Fibroblast of lung (primary cell): ENCODE measurements around the gene ATP8A2. TPM values are rescaled to one million over a fixed set of nuclear protein-coding genes. Genes with fewer than 3 reads are reported as not detected.

ENCODE experiments used
- DNase-seq, 2 donors: peaks; one replicate each; pipeline versions ENCODE4 v3.0.0 to v3.0.0-alpha.2; 2010; ENCODE audit warnings: low read depth in 2 of 2
- H2AFZ ChIP-seq: 2 replicates; pipeline ENCODE4 v1.5.1; 2012; ENCODE audit warnings: low read length, control low read depth, inconsistent platforms
- H3K27ac ChIP-seq: 2 replicates; pipeline ENCODE4 v1.5.1; 2011; ENCODE audit warnings: low read length, control low read depth; ENCODE audit not compliant: insufficient read depth
- H3K27me3 ChIP-seq: 2 replicates; pipeline ENCODE4 v1.5.1; 2011; ENCODE audit warnings: mild to moderate bottlenecking, low read length; ENCODE audit not compliant: control insufficient read depth, insufficient read depth
- H3K36me3 ChIP-seq: 2 replicates; pipeline ENCODE4 v1.5.1; 2011; ENCODE audit warnings: low read length; ENCODE audit not compliant: control insufficient read depth, insufficient read depth
- H3K4me1 ChIP-seq: 2 replicates; pipeline ENCODE4 v1.5.1; 2011; ENCODE audit warnings: low read length; ENCODE audit not compliant: control insufficient read depth, insufficient read depth; ENCODE audit errors: extremely low read depth
- H3K4me2 ChIP-seq: 2 replicates; pipeline ENCODE4 v1.5.1; 2011; ENCODE audit warnings: low read length, control low read depth; ENCODE audit not compliant: insufficient read depth; ENCODE audit errors: extremely low read depth
- H3K4me3 ChIP-seq, 4 experiments: fragments of 200-600 bp in 1 of 4; sonication (generic) in 1 of 4; replicated peaks in 1 of 4; 2 replicates each; pipeline ENCODE4 v1.5.1; 2011 to 2016; ENCODE audit warnings: low read length in 4 of 4, low read depth in 3 of 4, mild to moderate bottlenecking in 3 of 4, control low read depth in 2 of 4, inconsistent platforms in 1 of 4, mixed read lengths in 1 of 4; ENCODE audit not compliant: insufficient read depth in 1 of 4; ENCODE audit errors: control extremely low read depth in 1 of 4
- H3K79me2 ChIP-seq: 2 replicates; pipeline ENCODE4 v1.5.1; 2012; ENCODE audit warnings: mild to moderate bottlenecking, low read length, inconsistent platforms; ENCODE audit not compliant: control insufficient read depth, insufficient read depth
- H3K9ac ChIP-seq: 2 replicates; pipeline ENCODE4 v1.5.1; 2011; ENCODE audit warnings: mild to moderate bottlenecking, low read length, control low read depth; ENCODE audit not compliant: insufficient read depth
- H3K9me3 ChIP-seq: 2 replicates; pipeline ENCODE4 v1.5.1; 2012; ENCODE audit warnings: low read depth, low read length; ENCODE audit not compliant: control insufficient read depth, insufficient read depth
- H4K20me1 ChIP-seq: 2 replicates; pipeline ENCODE4 v1.5.1; 2011; ENCODE audit warnings: low read length; ENCODE audit not compliant: control insufficient read depth, insufficient read depth; ENCODE audit errors: extremely low read depth
- EZH2 ChIP-seq: IDR thresholded peaks from 2 replicates; pipeline ENCODE4 v1.5.1; 2012; ENCODE audit warnings: low read length, control low read depth, mild to moderate bottlenecking; ENCODE audit errors: missing control alignments
- polyA plus RNA-seq, 2 donors: library from polyadenylated mRNA; depleted of rRNA in 1 of 2; stranded (reverse) in 1 of 2; unstranded in 1 of 2; fragments of >200 nt; gene quantifications; 2 replicates each; pipeline ENCODE4 v1.2.1, GENCODE V29; 2011 to 2012; ENCODE audit warnings: missing spikeins in 1 of 2
- total RNA-seq: library from RNA; depleted of rRNA; stranded (reverse); fragments of >200 nt; gene quantifications from 2 replicates; pipeline ENCODE4 v1.2.1, GENCODE V29; 2014
- TF ChIP-seq, protein P1 (sequence below), 2 donors: IDR thresholded peaks in 1 of 2; conservative IDR thresholded peaks in 1 of 2; 1 replicate in 1 of 2; 2 replicates in 1 of 2; pipeline ENCODE4 v1.5.1; 2011 to 2012; ENCODE audit warnings: low read length in 2 of 2, control low read depth in 1 of 2, inconsistent platforms in 1 of 2, low read depth in 1 of 2, mild to moderate bottlenecking in 1 of 2

Gene ATP8A2
- total and polyA plus RNA-seq, 2 donors (not counting 1 experiment from before 2014, with no cell fraction given): under 0.01 to 0.01 TPM

DNA sequence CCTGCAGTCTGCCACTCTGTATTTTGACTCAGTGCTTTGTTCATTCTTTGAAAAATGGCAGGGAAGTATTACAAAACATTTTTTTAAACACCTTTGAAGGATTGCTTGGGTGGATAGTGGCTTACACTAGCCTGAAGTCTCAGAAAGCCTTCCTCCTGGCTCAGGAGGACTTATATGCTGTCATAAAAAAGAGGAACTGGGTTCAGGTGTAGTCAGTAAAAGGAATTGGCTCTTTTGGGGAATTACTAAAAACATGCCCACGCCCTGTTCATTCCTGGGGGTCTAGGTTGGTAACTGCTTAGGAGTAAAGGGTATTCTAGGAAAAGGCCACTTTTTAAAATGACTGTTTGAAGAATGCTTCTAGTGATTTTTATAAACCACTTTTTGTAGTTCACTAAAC is 493.2 kb downstream of the ATP8A2 start:
- Histone ChIP-seq H3K36me3 (no peaks in the 10 kb centered on the region), H3K9ac (no peak overlapping the region), H3K4me1 (no peaks in the 10 kb centered on the region), H4K20me1 (no peaks in the 10 kb centered on the region), H3K27me3 (no peaks in the 10 kb centered on the region), H3K4me2 (no peak overlapping the region), H3K79me2 (no peaks in the 10 kb centered on the region), H3K9me3 (no peaks in the 10 kb centered on the region), H3K4me3 (no peak overlapping the region), H3K27ac (no peak overlapping the region), H2AFZ (no peak overlapping the region)
- TF ChIP-seq, protein P1, sequence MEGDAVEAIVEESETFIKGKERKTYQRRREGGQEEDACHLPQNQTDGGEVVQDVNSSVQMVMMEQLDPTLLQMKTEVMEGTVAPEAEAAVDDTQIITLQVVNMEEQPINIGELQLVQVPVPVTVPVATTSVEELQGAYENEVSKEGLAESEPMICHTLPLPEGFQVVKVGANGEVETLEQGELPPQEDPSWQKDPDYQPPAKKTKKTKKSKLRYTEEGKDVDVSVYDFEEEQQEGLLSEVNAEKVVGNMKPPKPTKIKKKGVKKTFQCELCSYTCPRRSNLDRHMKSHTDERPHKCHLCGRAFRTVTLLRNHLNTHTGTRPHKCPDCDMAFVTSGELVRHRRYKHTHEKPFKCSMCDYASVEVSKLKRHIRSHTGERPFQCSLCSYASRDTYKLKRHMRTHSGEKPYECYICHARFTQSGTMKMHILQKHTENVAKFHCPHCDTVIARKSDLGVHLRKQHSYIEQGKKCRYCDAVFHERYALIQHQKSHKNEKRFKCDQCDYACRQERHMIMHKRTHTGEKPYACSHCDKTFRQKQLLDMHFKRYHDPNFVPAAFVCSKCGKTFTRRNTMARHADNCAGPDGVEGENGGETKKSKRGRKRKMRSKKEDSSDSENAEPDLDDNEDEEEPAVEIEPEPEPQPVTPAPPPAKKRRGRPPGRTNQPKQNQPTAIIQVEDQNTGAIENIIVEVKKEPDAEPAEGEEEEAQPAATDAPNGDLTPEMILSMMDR (conservative IDR thresholded peaks at IDR 0.05 in 1 of 2, IDR thresholded peaks at IDR 0.05 in 1 of 2; ENCODE audit: low read depth in 1 of 2, low read length in 2 of 2): no peak
- TF ChIP-seq EZH2: no peak
- DNase-seq: no peak

DNA sequence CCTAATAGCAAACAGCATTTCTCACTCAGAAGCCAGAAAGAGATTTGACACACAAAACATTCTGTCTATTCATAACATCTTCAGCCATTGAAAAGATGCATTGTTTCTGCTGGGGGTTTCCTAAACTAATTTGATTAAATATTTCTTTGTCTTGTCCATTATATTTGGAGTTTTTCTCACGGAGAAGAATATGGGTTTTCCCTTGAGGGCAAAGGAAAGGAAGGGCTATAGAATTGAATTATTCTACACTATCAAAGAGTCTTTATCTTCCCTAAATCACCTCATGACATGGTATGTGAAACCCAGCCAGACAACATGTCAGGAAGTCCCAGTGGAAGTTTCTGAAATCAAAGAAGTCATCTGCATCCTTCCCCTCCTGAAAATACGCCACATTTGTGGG is 493.6 kb downstream of the ATP8A2 start:
- Histone ChIP-seq H4K20me1 (no peaks in the 10 kb centered on the region), H3K27ac (no peak overlapping the region), H3K4me3 (no peak overlapping the region), H3K9me3 (no peaks in the 10 kb centered on the region), H3K4me2 (no peak overlapping the region), H2AFZ (no peak overlapping the region), H3K4me1 (no peaks in the 10 kb centered on the region), H3K27me3 (no peaks in the 10 kb centered on the region), H3K79me2 (no peaks in the 10 kb centered on the region), H3K9ac (no peak overlapping the region), H3K36me3 (no peaks in the 10 kb centered on the region)
- DNase-seq: no peak
- TF ChIP-seq EZH2: no peak

DNA sequence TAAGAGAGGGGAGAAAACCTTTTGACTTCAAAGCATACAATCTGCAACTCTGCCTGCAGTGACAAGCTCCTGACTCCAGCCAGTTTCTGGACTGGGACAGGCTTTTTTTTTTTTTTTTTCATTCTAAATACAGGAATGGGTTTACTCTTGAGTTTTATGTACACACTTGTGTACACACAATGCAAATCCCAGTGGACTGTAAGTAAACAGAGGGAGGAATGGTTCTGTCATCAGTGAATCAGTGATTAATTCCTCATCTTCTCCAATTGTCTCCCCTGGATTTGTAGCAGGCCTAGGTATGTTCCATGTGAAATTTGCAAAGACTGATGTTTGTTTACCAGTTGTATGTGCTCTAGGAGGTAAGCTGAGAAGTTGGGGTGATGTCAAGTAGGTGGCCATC is 495.3 kb downstream of the ATP8A2 start:
- Histone ChIP-seq H4K20me1 (no peaks in the 10 kb centered on the region), H3K36me3 (no peaks in the 10 kb centered on the region), H3K4me2 (no peak overlapping the region), H2AFZ (no peak overlapping the region), H3K27me3 (no peaks in the 10 kb centered on the region), H3K79me2 (no peaks in the 10 kb centered on the region), H3K4me1 (no peaks in the 10 kb centered on the region), H3K9ac (no peak overlapping the region), H3K4me3 (no peak overlapping the region), H3K9me3 (no peaks in the 10 kb centered on the region), H3K27ac (no peak overlapping the region)
- DNase-seq: no peak
- TF ChIP-seq EZH2: no peak
- TF ChIP-seq, protein P1 (conservative IDR thresholded peaks at IDR 0.05 in 1 of 2, IDR thresholded peaks at IDR 0.05 in 1 of 2; ENCODE audit: low read depth in 1 of 2, low read length in 2 of 2): no peak
